GM18498 (cell line): Measurements from ENCODE around the gene PLCL1.

Source experiments
- ATAC-seq: cut with Tn5 transposase; IDR thresholded peaks from one replicate; pipeline ENCODE4 v1.9.1; 2021; ENCODE audit warnings: mild to moderate bottlenecking, moderate library complexity; ENCODE audit not compliant: unreplicated experiment

Gene PLCL1

GRCh38 chr2:197852108-197852507 lies 47.7 kb downstream of the PLCL1 start:
- no peak for ATAC-seq

DNA sequence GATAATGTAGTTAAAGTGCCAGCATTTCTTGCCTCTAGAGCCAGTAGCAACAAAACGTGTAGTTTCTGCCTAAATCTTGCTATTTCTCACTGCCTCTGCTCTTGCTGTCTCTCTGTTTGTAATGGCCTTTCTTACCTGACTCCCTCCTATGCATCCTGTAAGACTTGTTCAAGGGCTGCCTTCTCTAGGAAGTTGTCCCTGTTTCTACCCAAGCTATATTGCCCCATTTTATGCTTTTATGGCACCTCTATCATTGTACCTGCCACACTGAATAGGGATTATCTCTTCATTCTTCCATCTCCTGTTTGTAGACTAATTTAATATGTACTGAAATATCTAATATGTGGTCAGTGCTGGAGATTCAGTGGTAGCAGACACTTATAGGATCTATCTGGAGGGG lies 49.2 kb downstream of the PLCL1 start:
- no peak for ATAC-seq

GRCh38 chr2:197857476-197858107 lies 53.2 kb downstream of the PLCL1 start:
- no peak for ATAC-seq

DNA sequence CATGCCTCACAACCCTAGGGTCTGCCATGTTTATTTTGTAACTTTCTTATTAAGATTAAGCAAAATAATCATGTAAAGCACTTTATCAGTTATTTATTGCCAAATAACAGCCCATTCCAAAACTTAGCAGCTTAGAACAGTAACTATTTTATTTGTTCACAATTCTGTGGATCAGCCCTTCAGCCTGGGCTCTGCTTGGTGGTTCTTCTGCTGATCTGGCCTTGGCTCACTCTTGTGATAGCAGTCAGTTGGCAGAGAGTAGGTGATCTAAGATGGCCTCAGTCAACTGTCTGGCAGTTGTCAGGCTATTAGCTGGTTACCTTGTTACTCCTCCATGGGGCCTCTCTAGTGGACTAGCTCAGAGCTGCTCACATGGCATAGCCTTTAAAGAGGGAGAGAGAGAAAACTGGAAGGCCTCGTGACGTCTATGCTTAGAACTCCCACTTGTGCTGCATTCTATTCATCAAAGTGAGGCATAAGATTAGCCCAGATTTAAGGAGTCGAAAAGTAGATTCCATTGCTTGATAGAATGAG lies 54.3 kb downstream of the PLCL1 start:
- ATAC-seq, result no peak

DNA sequence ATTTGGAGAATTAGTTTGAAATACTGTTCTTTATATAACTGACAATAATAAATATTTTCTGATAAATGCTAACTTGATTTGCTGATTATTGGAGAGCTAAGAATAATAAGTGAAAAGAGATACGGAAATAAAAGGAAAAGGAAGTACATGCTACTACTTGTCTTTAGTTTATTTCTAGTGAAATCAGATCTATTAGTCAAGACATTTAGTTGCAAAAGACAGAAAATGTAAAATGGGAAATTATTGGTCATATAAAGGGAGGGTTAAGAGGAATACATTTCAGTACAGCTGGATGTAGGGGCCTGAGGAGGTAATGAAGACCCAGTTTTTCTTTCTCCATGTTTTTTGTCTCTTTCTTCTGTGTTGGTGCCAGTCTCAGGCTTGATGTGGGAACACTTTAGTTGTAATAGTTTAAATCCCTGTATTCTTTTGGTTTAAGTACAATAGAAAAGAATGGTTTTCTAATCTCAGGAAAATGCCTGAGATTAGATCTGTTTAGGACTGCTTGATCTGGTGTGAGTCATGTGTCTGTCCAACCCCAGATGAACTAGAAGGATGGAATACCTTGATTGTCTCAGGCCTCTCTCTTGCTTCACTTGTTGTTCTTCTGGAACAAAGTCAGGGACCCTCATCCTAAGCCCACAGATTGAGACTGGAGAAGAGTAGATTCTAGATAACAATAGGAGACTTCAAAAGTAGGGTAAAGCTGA lies 58.0 kb downstream of the PLCL1 start:
- no peak for ATAC-seq

GRCh38 chr2:197863744-197864143 lies 59.4 kb downstream of the PLCL1 start:
- no peak for ATAC-seq

DNA sequence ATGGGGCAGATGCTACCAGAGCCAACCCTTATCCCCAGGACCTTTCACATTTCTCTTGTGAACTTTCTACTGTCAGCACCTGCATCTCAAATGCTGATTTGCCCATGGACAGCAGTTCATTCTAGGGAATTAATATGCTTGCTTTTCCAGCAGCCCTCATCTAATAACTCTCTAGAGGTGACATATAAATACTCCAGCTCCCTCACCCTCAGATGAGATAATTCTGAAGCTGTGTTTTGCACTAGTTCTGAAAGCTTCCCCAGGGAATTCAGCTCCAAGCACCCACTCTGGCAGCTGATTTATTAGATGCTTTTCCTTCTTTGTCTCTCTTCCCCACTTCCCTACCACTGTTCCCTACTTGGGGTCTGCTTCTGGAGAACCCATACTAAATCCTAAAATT lies 62.1 kb downstream of the PLCL1 start:
- ATAC-seq, result no peak

DNA sequence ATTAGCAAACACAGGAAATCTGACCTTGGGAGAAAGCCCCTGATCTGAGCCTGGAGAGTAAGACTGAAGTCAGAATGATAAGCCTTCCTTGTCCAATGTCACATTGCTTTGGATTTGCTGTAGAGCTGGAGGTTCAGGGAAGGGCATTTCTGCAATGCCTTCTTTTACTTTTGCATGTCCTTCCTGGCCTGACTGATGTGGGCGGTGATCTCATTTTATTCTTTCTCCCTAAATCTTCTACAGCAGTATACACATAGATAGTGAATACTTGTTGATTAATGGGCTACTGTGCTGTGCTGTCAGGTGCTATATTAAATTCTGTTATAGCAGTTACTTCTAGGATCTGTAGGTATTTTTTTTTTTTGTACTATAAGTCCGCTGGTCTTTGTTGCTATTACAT lies 62.6 kb downstream of the PLCL1 start:
- no peak for ATAC-seq

DNA sequence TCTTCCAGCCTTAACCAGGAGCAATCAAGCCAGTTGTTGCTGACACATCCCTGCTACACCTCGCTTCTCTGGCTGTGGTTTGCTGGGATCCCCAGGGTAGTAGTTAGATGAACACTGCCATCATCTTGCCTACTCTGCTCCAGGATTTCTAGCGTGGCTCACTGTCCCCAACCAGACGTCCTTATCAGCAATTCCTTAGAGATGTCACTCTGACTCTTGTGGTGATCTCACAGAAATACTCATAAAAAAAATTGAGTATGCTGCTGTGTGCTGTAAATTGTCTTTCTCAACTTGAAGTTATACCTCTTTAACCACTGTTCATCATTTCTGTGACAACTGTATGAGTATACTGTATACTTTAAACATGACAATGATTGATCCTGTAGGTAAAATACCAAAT lies 63.2 kb downstream of the PLCL1 start:
- ATAC-seq, result no peak

DNA sequence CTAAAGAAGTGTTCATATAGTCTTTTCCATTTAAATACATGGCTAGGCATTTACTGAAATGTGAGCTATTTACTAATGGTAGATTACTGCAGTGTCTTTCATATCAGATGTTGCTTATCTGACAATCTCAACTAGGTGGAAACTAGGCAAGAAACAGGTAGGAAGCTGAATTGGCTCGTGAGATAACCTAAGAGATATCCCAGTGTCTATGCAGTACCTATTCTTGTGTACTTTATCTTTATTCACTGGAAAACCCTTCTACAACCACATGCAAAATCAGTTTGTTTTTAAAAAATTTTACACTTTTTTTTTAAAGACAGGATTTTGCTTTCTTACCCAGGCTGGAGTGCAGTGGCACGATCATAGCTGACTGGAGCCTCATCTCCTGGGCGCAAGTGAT lies 63.8 kb downstream of the PLCL1 start:
- no peak for ATAC-seq

- ATAC-seq, result no peak
Observed at GRCh38 chr2:197869041-197869440, 64.6 kb downstream of the PLCL1 start.

DNA sequence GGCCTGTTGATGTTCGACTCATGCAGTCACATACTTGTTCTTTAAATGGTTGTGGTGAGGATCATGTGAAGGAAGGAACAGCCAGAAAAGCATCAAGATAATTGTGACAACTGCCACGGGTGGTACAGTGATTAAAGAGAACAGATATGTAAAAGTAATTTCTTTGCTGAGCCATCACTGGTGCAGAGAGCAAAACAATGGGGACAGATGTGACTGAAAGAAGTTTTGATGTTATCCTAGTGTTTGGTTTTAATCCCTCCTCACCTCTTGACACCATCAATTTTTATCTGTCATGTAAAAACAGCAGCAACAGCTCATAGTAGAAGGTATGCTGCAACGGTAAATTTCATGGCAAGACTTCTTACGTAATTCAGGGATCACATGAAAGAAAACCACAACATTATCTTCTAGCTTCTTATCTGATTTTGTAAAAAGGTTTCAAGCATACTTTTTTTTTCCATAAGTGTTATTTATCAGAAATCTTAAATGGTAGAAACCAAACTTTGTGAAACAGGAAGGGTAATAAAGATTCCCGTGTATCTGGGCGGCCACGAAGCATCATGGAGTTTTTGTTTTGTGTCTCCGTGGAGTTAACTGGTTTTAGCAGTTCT lies 65.2 kb downstream of the PLCL1 start:
- ATAC-seq, result no peak

GRCh38 chr2:197870137-197870536 lies 65.7 kb downstream of the PLCL1 start:
- ATAC-seq, result no peak

DNA sequence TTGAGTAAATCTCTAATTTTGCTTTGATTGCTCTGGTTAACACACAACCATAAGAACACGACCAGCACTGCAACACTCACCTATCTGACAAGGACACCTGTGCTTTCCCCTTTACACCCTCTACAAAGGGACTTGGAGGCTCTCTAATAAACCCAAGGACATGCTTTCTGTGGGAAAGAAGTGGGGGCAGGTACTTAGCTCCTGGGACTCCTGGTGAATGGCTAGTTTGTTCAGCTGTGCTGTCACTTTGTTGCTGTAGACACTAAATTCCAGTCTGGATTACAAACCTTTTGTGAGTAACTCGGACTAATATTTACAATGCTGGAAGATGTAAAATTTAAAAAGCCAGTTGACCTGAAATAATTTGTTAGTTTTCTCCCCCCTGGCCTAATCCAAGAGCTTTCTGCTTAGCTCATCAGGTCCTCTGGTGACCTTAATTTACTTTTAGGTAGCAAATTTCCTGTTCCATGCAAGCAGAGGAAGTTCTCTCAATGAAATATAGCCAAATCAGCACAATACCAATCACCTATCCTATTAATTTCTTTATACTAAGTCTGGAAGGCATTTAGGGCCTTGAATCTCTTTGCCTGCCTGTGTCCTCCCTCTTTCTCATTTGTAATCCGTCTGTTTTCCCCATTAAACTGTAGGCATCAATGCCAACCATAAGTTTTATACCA lies 67.5 kb downstream of the PLCL1 start:
- ATAC-seq, result no peak

DNA sequence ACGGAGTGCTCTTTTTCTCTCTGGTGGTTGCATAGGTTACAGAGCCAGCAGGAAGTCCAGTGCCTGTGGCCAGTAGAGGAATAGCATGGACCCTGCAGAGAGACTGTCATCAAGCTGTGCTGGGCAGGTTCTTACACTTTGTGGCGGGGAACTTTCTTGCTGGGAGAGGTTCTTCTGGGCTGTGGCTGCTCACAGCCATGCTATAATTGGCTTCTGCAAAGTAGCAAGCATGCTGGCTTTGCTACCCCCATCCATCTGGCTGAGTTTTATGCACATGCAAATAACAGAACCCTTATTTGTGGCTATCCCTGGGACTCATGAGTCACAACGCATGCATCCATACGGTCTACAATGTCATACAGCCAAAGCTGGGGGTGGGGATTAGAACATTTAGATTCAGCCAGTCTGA lies 68.9 kb downstream of the PLCL1 start:
- ATAC-seq, result no peak

GRCh38 chr2:197875763-197876162 lies 71.4 kb downstream of the PLCL1 start:
- ATAC-seq, result no peak

- no peak for ATAC-seq
Observed at GRCh38 chr2:197876524-197876923, 72.1 kb downstream of the PLCL1 start.

DNA sequence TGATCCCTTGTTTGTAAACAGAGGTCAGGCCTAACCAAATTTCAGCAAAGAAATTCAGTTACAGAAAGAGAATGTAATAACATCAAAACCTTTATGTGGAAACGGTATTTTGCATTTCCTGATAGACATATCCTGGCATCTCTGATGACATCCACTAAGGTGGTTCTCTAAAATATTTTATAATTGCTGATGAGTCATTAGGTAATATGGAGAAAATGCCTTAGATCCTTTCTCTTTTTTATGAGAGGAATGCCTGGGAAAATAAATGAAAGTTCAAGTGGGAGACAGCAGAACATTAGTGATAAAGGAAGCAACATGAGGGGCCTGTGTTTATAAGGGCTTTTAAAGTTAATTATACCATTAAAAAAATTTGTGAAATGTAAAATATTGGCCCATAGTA lies 72.6 kb downstream of the PLCL1 start:
- ATAC-seq, result no peak

GRCh38 chr2:197878792-197879191 lies 74.4 kb downstream of the PLCL1 start:
- no peak for ATAC-seq

- ATAC-seq, result no peak
Observed at GRCh38 chr2:197879812-197880408, 75.5 kb downstream of the PLCL1 start.

- ATAC-seq, result no peak
Observed at GRCh38 chr2:197883354-197884032, 79.1 kb downstream of the PLCL1 start.
